GM19324 (cell line): ENCODE data around the gene RAB38.

ENCODE experiments used
- ATAC-seq: cut with Tn5 transposase; IDR thresholded peaks from one replicate; pipeline ENCODE4 v1.9.1; 2021; ENCODE audit warnings: mild to moderate bottlenecking, moderate library complexity; ENCODE audit not compliant: unreplicated experiment, low FRiP score

Gene RAB38

GRCh38 chr11:88174709-88175568 lies at the start of gene RAB38:
Gene RAB38 (minus strand): TSS chr11:88175443. CDS start chr11:88175384, 59 bp downstream.
- ATAC-seq, result peak; percentile 64

- no peak for ATAC-seq
Observed at GRCh38 chr11:88213406-88213805, 38.2 kb upstream of the RAB38 start.

DNA sequence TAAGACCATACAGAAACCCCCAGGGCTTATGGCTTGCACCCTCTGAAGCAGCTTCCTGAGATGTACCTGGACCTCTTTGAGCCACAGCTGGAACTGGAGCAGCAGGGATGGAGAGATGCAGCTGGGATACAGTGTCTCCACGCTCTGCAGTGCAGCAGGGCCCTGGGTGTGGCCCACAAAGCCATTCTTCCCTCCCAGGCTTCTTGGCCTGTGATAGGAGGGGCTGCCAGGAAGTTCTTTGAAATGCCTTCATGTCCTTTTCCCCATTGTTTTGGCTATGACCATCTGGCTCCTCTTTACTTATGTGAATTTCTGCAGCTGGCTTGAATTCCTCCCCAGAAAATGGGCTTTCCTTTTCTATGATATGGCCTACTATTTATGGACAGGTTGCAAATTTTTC lies 37.1 kb upstream of the RAB38 start:
- ATAC-seq, result no peak

- no peak for ATAC-seq
Observed at GRCh38 chr11:88208745-88209144, 33.5 kb upstream of the RAB38 start.

DNA sequence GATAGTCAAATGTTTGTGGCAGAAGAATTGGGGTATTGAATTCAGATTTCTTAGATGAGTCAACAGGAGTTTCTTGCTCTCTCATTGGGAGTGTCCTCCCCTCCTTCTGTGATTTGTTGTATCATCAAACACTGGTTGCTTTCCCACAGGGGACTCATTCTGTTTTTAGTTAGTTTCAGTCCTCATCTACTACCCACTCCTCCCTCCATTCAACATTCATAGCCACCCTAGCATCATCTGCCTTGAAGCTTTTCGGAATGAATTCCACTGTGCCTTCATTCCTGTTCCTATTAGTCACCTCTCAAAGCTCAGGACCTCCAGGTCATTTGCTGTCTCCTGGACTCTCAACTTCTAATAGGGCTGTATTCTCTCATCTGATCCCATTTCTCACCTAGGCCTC lies 31.5 kb upstream of the RAB38 start:
- no peak for ATAC-seq

DNA sequence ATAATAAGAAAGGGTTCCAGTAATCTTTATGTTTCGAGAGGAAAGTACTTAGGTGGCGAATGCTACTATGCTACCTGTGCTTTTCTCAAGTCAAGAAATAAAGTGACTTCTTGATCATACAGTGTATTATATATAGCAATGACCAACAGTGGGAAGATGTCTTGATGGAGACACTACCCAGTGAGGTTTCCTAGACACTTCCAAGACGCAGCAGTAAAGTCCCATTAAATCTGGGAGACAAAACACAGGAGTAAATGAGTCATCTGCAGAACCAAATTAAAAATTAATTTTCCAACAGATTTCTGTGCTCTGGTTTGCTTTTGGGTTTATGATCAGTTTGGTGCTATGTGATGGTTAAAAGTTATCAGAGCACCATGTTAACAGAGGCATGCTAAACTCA lies 29.1 kb upstream of the RAB38 start:
- no peak for ATAC-seq

GRCh38 chr11:88203604-88204003 lies 28.4 kb upstream of the RAB38 start:
- ATAC-seq, result no peak

DNA sequence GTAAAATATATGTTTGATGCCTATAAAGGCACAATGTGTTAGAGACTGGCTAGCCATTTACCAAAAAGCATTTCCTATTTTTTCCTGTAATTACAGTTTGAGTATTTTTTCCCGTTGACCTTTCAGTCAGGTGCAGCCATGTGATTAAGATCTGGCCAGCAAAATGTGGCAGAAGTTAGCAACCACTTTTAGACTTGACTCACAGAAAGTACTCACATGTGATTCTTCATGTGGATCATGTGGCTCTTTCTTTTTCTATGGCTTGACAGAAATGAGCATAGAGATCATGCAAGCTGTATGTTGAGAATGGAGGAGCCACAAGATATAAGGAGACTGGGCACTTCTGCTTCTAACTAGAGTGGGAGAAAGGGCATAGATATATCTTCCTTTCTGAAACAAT lies 27.3 kb upstream of the RAB38 start:
- no peak for ATAC-seq

DNA sequence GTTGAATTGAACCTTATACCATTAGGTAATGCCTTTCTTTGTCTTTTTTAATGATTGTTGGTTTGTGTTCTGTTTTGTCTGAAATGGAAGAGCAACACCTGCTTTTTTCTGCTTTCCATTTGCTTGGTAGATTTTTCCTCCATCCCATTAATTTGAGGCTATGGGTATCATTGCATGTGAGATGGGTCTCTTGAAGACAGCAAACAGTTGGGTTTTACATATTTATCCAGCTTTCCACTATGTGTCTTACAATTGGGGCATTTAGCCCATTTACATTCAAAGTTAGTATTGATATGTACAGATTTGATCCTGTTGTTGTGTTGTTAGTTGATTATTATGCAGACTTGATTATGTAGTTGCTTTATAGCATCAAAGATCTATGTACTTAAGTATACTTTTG lies 21.1 kb upstream of the RAB38 start:
- no peak for ATAC-seq

DNA sequence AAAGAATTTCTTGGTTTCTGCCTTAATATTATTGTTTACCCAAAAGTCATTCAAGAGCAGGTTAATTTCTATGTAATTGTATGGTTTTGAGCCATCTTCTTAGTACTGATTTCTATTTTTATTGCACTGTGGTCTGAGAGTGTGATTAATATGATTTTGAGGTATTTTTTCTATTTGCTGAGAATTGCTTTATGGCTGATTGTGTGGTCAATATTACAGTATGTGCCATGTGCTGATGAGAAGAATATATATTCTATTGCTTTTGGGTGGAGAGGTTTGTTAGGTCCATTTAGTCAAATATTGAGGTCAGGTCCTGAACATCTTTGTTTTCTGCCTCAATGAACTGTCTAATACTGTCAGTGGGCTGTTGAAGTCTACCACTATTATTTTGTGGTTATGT lies 20.7 kb upstream of the RAB38 start:
- no peak for ATAC-seq

GRCh38 chr11:88194990-88195389 lies 19.7 kb upstream of the RAB38 start:
- ATAC-seq, result no peak

- no peak for ATAC-seq
Observed at GRCh38 chr11:88193278-88193677, 18.0 kb upstream of the RAB38 start.

- no peak for ATAC-seq
Observed at GRCh38 chr11:88188932-88189253, 13.7 kb upstream of the RAB38 start.

- ATAC-seq, result no peak
Observed at GRCh38 chr11:88188251-88188931, 13.1 kb upstream of the RAB38 start.

- no peak for ATAC-seq
Observed at GRCh38 chr11:88183233-88183632, 8.0 kb upstream of the RAB38 start.

GRCh38 chr11:88181776-88182175 lies 6.5 kb upstream of the RAB38 start:
- ATAC-seq, result no peak

DNA sequence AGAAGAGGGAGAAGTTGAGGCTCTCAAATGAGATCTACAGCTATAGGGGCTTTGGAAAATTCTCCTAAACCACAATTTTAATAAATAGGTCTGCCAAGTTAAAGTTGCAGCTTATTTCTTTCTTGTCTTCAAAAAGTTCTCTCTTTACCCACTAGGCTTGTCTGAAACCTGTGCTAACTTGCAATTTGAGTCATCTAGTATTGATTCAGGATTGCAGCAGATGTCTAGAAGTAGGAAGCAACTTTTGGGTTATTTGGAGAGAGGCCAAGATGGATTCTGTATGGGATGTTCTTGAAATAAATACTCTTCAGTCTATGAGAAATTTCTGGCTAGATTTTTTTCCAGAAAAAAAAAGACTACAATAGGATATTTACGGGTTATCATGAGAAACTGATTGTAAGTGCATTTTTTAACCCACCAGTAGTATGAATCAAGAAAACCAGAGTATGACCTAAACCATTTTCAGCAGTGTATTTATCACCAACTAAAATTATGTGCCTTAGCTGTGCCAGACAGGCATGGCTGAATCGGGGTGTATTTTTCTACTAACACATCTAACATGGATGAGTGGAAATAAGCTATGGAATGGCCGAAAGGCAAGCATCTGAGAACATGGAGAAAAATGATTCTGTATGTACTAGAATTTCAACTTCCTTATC lies 4.9 kb upstream of the RAB38 start:
- ATAC-seq, result no peak

- ATAC-seq, result peak; percentile 38
Observed at GRCh38 chr11:88179141-88179540, 3.9 kb upstream of the RAB38 start.

DNA sequence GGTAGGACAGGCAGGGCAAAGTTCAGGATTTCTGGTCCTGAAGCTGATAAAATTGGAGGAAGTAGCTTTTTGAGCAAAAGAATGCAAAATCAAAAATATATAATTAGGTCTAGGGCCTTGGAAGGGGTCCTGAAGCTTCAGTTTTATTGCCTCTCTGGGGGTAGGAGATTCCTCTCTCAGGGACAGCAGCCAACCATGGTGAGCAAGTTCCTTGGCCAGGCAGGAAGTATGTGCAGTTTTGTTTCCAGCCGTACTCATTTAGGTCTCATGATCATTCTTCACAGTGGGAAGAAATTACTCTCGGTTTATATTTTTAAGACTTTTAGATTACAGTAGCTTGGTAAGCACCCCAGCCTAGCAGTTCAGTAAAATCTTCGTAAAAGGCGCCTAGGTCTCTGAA lies 2.9 kb upstream of the RAB38 start:
- ATAC-seq, result no peak

DNA sequence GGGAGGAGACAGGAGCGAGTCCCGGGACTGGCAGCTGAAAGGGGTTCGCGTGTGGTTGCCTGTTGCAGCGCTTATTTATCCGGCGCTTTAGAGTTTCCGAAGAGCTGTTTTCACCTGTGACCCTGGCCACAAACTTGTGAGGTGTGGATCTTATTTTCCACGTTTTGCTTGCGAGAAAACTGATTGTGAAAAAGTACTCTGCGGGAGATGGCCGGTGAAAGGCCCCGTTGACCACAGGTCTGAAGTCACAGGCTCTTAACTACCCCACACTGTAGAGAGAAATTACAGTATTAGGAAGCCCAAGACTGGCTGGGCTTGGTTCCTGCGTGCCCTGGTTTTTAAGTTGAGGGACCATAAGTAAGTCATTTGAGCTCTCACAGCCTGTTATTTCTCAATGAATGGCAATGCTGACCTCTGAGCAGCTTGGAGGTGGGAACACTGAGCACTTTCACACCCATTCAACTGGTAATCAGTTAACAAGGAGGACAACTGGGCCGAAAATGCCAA lies 379 bp upstream of the RAB38 start:
- no peak for ATAC-seq

DNA sequence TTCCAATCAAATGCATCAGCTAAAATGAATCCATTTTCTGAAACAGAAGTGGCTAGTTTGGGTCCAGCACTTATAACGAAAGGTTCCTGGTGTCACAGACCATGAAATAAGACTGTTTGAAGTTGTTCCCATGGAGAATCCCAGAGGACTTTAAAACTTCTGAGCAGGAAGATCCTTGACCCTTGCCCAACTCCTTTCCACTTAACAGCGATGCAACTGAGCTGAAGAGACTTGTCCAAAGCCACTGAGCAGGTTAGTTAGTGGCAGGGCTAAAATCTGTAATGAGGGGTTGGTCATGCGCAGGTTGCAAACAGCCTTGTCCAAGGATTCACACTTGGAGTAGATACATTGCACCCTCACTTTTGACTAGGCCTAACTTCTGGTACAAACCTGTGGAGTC lies 1.3 kb downstream of the RAB38 start:
- ATAC-seq, result no peak
